Stimulated activated CD4-positive, alpha-beta T cell treated with anti-CD3 and anti-CD28 coated beads, Interleukin-2, amount 100 ng/mL, for 4 hours (primary cell): ENCODE measurements around the gene C22orf39.

Source experiments
- DNase-seq: peaks from one replicate; pipeline ENCODE4 v3.0.0-alpha.2; 2020; ENCODE audit warnings: low read depth

Gene C22orf39

DNA sequence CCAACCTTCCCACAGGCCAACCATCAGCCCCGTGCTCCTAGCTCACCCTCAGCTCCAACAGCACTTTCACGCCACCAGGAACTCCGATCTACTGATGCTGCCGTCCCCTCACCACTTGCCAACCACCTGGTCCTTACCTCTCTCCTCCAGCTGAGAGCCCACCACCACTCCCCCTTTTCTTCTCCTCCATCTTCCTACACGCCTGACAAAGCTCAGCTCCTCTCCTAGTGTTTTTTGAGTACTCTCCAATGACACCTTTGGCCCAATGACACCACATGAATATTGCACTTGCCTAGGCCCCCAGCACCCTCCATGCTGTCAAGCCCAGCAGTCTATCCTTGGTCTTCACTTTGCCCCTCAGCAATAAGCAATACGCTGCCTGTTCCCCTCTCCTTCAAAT, 46.6 kb downstream of the C22orf39 start:
- DNase-seq: no peak

- DNase-seq: no peak
These were observed 48.9 kb downstream of the C22orf39 start for GRCh38 chr22:19398652-19399051.

DNA sequence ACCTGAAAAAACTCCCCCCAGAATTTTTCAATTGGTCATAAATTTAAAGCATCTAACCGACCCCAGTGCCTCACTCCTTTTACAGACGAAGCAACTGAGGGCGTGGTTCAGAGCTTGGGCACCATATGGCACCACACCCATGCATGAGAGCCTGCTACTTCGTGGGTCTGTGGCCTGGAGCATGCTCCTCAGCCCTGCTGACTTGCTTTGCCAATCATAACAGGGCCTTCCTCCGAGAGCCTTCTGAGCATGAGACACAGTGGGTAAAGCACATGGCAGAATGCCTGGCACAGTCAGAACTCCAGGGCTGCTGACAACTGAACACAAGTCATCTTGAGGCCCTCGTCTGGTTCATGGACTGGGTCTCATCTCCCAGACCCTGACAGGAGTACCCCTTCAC, 49.3 kb downstream of the C22orf39 start:
- DNase-seq: no peak

- no peak for DNase-seq
These were observed 49.8 kb downstream of the C22orf39 start for GRCh38 chr22:19397734-19398104.

DNA sequence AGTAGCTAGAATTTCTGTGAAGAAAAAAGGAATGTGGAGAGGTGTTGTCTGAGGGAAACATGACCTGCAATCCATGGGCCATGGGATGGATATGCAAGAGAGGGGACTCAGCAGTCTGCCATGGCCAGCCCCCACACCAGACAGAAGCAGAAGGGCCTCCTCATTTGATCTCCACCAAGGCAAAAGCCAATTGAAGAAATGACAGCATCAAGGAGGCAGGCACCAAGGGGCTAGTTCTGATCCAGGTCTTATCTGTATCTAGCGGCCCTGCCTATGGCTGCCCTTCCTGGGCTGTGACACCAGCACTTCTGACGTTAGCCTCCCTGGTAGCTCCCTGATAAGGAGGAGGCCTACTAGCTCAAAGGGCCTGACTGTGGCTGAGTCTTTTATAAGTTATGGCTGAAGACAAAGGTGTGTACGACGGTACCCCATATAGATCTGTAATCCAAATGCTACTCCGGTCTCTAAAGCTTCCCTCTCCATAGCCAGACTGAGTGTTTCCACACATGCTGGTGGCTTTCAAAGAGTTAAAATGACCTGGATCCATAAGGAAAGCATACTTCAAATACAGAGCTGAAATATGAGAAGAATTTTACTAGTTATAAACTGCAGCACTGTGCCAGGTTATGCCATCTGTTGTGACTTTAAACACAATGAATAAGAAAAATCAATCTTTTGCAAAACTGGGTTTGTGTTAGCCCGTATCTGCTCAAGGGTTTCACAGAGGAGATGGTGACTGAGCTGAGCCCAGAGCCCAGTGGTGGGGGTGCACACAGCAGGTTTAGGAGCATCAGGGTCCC, 50.4 kb downstream of the C22orf39 start:
- DNase-seq: no peak

DNA sequence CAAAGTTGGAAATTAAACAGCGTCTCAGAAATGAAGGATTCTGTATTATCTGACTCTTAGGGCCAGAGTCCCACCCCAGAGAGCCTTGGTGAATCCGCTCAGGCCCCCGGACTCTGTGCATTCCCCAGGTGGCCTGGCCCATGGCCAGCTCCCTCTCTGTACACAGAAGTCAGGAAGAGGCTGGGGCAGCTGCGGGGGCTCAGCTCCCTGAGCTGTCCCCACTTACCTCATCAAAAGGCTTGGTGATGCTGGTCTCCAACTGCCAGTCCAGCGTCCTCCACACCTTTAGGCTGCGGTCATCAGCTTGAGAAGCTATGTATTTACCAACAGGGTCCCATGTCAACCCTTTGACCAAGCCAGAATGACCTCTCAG, 51.0 kb downstream of the C22orf39 start:
- DNase-seq: no peak

- DNase-seq: no peak
These were observed 52.2 kb downstream of the C22orf39 start for GRCh38 chr22:19395276-19395675.

DNA sequence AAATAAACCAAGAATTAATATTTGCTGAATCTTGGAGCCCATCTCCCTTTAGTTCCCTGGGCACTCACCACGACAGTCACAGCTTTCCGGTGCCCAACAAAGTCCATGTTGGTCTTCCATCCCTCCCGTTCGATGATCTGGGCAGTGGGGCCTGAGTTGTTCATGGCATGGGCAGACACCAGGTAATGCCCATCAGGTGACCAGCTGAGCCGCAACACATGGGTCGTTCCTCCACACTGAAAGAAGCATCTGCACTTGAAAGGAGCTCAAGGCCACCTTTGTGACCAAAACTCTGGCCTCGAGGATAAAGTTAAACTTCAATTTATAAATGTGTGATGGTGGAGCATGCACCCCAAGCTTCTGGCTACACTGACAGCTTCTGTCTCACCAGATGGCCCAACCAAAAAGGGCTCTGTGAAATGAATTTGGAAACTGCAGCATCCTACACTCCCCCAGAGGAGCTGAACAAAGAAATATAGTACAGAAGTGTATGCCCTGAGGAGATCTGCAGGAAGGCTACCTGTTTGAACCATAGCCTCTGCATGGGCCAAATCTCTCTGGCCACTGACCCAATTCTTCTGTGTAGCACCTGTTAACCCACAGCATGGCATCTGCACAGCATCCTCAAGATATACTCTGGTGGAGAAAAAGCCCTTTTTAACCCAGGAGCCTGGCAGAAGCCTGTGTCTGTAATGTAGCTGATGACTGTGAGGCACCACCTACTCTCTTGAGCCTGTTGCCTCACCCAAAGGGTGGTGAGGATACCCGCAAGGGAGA, 53.0 kb downstream of the C22orf39 start:
- no peak for DNase-seq

GRCh38 chr22:19393704-19394103, 53.8 kb downstream of the C22orf39 start:
- DNase-seq: no peak
